ENCODE data around the gene IMPA2. TPM values are rescaled to one million over a fixed set of nuclear protein-coding genes. Genes with fewer than 3 reads are reported as not detected.

The IMPA2 gene
- polyA plus RNA-seq, 1 donor (not counting 4 experiments of a cell fraction or from before 2014, with no cell fraction given) = 17.6 TPM

- H3K4me2 ChIP-seq (ENCODE audit: control insufficient read depth, extremely low read depth, insufficient read depth, low read depth, low read length) = no peak overlapping the region
- H3K27ac ChIP-seq (ENCODE audit: control insufficient read depth, insufficient read depth, low read length) = no peak overlapping the region
- no peaks in the 10 kb centered on the region for H3K27me3 ChIP-seq (ENCODE audit: control insufficient read depth, extremely low read depth, insufficient read depth, low read length)
- no peak for TF ChIP-seq EZH2 (IDR thresholded peaks at IDR 0.05; ENCODE audit: low read length)
- H3K4me1 ChIP-seq (ENCODE audit: control insufficient read depth, extremely low read depth, insufficient read depth, low read length) = peaks cover 13% of the 10 kb centered on the region
- no peaks in the 10 kb centered on the region for H3K79me2 ChIP-seq (ENCODE audit: control insufficient read depth, insufficient read depth, low read length)
- no peak overlapping the region for H3K4me3 ChIP-seq (ENCODE audit: control insufficient read depth in 2 of 3, extremely low read depth in 1 of 3, insufficient read depth in 2 of 3, low read depth in 1 of 3, low read length in 3 of 3)
- FAIRE-seq = no peak
- dilution Hi-C loops (cut with MboI; ENCODE audit: extremely low pct_ligation_motif_present, low sequenced_read_pairs) = no loop called here
- H3K36me3 ChIP-seq (ENCODE audit: control insufficient read depth in 2 of 2, extremely low read depth in 1 of 2, insufficient read depth in 2 of 2, low read length in 2 of 2) = no peaks in the 10 kb centered on the region
- H3K9me1 ChIP-seq (ENCODE audit: control insufficient read depth, extremely low read depth, insufficient read depth, low read length) = no peaks in the 10 kb centered on the region
- no peaks in the 10 kb centered on the region for H4K20me1 ChIP-seq (ENCODE audit: control insufficient read depth, extremely low read depth, insufficient read depth, low read length)
- H2AFZ ChIP-seq (ENCODE audit: control insufficient read depth, low read length) = no peak overlapping the region
- H3K9me3 ChIP-seq (ENCODE audit: control insufficient read depth, low read depth, low read length) = no peaks in the 10 kb centered on the region
- H3K9ac ChIP-seq (ENCODE audit: control insufficient read depth, extremely low read depth, insufficient read depth, low read length) = no peak overlapping the region
- no peak for DNase-seq (ENCODE audit: low read depth, low spot score)
Observed at GRCh38 chr18:12034241-12035100, 53.2 kb downstream of the IMPA2 start.

DNA sequence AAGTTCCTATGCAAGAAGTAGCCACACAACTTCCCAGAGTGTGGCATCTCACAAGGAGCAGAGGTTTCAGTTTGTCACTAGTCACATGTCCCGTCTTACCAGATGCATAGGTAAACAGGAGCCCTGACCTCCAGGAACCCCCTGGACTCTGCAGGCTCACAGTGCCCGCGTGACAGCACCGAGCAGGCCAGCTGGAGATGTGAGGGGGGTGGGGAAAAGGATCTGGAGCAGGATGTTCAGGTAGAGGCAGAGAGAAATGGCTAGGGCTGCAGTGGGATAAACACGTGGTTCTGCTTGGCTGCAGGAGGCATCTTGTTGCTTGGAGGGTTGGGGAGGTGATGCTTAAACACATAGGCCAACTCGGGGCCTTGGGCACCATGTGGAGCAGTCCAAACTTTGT is 54.2 kb downstream of the IMPA2 start:
- Histone ChIP-seq H3K9me3 (ENCODE audit: control insufficient read depth, low read depth, low read length) (no peaks in the 10 kb centered on the region), H3K27ac (ENCODE audit: control insufficient read depth, insufficient read depth, low read length) (no peak overlapping the region), H3K4me3 (ENCODE audit: control insufficient read depth in 2 of 3, extremely low read depth in 1 of 3, insufficient read depth in 2 of 3, low read depth in 1 of 3, low read length in 3 of 3) (no peak overlapping the region), H3K4me2 (ENCODE audit: control insufficient read depth, extremely low read depth, insufficient read depth, low read depth, low read length) (no peak overlapping the region), H2AFZ (ENCODE audit: control insufficient read depth, low read length) (no peak overlapping the region), H3K79me2 (ENCODE audit: control insufficient read depth, insufficient read depth, low read length) (no peaks in the 10 kb centered on the region), H4K20me1 (ENCODE audit: control insufficient read depth, extremely low read depth, insufficient read depth, low read length) (no peaks in the 10 kb centered on the region), H3K4me1 (ENCODE audit: control insufficient read depth, extremely low read depth, insufficient read depth, low read length) (peaks cover 10% of the 10 kb centered on the region), H3K9me1 (ENCODE audit: control insufficient read depth, extremely low read depth, insufficient read depth, low read length) (no peaks in the 10 kb centered on the region), H3K9ac (ENCODE audit: control insufficient read depth, extremely low read depth, insufficient read depth, low read length) (no peak overlapping the region), H3K36me3 (ENCODE audit: control insufficient read depth in 2 of 2, extremely low read depth in 1 of 2, insufficient read depth in 2 of 2, low read length in 2 of 2) (no peaks in the 10 kb centered on the region), H3K27me3 (ENCODE audit: control insufficient read depth, extremely low read depth, insufficient read depth, low read length) (no peaks in the 10 kb centered on the region)
- dilution Hi-C loops (cut with MboI; ENCODE audit: extremely low pct_ligation_motif_present, low sequenced_read_pairs) = no loop called here
- FAIRE-seq (no peak), DNase-seq (ENCODE audit: low read depth, low spot score) (no peak)
- TF ChIP-seq EZH2 (IDR thresholded peaks at IDR 0.05; ENCODE audit: low read length) = no peak
- TF ChIP-seq, protein P1, sequence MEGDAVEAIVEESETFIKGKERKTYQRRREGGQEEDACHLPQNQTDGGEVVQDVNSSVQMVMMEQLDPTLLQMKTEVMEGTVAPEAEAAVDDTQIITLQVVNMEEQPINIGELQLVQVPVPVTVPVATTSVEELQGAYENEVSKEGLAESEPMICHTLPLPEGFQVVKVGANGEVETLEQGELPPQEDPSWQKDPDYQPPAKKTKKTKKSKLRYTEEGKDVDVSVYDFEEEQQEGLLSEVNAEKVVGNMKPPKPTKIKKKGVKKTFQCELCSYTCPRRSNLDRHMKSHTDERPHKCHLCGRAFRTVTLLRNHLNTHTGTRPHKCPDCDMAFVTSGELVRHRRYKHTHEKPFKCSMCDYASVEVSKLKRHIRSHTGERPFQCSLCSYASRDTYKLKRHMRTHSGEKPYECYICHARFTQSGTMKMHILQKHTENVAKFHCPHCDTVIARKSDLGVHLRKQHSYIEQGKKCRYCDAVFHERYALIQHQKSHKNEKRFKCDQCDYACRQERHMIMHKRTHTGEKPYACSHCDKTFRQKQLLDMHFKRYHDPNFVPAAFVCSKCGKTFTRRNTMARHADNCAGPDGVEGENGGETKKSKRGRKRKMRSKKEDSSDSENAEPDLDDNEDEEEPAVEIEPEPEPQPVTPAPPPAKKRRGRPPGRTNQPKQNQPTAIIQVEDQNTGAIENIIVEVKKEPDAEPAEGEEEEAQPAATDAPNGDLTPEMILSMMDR (optimal IDR thresholded peaks at IDR 0.05 in 1 of 3, IDR thresholded peaks at IDR 0.05 in 1 of 3, conservative IDR thresholded peaks at IDR 0.05 in 1 of 3; ENCODE audit: extremely low read depth in 1 of 3, insufficient read depth in 2 of 3, low read length in 3 of 3) = no peak

Measured in keratinocyte (primary cell).